Glomerular endothelial cell (primary cell): ENCODE results near the gene PTGS2. TPM values are rescaled to one million over a fixed set of nuclear protein-coding genes. Genes with fewer than 3 reads are reported as not detected.

ENCODE experiments used
- total RNA-seq: library from RNA; depleted of rRNA; stranded (reverse); fragments of >200 nt; gene quantifications from 2 replicates; pipeline ENCODE4 v1.2.3, GENCODE V29; 2015

Gene PTGS2
- total RNA-seq, 1 donor from 2014 or later, result 6.7 TPM

Other genes starting within 250 kb of the PTGS2 start
- not detected in 2 replicates for gene PDC, start 219.3 kb downstream of the PTGS2 start, total RNA-seq
- gene PLA2G4A, start 148.5 kb upstream of the PTGS2 start, total RNA-seq, result 2.0 and 2.5 TPM in 2 replicates